ENCODE data around the gene TTC39A.
"Not testable (repeated sequence)": the region's sequence is repeated elsewhere in the genome, so short reads cannot be mapped to it uniquely, and the experiment has no call there.

TTC39A gene

GRCh38 chr1:51264451-51264850 lies 65.9 kb downstream of the TTC39A start:
- DNase-seq, result no peak

- DNase-seq, result no peak
Observed at GRCh38 chr1:51263147-51263877, 67.0 kb downstream of the TTC39A start.

- DNase-seq, result no peak
Observed at GRCh38 chr1:51255331-51255730, 75.0 kb downstream of the TTC39A start.

DNA sequence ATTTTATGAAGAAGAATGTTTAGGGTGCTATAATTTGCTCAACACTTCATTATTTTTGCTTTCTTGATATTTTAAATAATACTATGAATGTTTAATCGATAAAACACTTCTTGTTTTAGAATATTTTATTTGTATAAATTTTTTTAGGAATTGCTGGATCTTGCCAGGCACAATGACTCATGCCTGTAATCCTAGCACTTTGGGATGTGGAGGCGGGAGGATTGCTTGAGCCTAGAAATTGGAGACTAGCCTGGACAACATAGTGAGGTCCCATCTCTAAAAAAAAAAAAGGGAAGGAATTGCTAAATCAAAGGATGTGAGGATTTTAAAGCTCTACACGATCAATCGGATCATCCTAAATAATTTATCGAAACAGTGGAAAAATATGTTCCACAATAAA lies 76.7 kb downstream of the TTC39A start:
- no peak for DNase-seq

DNA sequence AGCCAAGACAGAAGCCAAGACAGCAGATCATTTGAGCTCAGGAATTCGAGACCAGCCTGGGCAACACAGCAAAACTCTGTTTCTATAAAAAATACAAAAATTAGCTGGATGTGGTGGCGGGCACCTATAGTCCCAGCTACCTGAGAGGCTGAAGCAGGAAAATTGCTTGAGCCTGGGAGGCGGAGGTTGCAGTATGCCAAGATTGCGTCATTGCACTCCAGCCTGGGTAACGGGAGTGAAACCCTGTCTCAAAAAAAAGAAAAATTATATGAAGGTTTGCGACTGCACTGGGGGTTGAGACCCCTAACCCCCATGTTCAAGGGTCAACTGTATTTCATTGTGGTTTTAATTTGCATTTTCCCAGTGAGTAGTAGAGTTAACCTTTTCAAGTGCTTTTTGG lies 78.0 kb downstream of the TTC39A start:
- DNase-seq, result no peak

DNA sequence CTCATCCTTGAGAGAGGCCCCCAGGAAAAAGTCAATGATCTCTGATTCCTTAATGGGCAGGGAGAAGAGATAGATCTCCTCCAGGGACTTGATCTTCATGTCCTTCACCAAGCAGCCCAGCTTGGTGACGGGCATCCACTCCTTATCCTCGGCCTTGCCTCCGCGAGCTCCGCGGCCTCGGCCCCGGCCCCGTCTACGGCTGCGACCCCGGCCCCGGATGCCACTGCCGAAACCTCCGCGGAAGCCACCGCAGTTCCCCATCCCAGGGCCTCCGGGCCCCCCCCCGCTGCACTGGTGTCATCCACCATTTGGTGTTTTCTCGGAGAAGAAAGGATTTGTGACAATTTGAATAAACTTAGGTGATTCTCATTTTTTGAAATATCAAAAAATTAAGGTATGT lies 79.2 kb downstream of the TTC39A start:
- DNase-seq, result not testable (repeated sequence)

DNA sequence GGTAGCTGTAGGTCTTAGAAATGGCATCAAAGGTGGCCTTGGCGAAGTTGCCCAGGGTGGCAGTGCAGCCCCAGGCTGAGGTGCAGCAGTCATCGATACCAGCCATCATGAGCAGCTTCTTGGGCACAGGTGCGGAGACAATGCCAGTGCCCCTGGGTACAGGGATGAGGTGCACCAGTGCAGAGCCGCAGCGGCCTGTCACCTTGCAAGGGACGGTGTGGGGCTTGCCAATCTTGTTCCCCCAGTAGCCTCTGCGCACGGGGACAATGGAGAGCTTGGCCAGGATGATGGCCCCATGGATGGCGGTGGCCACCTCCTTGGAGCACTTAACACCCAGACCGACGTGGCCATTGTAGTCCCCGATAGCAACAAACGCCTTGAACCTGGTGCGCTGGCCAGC lies 79.6 kb downstream of the TTC39A start:
- DNase-seq, result not testable (repeated sequence)

GRCh38 chr1:51249445-51249844 lies 80.9 kb downstream of the TTC39A start:
- no peak for DNase-seq

GRCh38 chr1:51247499-51247898 lies 82.9 kb downstream of the TTC39A start:
- DNase-seq, result no peak

DNA sequence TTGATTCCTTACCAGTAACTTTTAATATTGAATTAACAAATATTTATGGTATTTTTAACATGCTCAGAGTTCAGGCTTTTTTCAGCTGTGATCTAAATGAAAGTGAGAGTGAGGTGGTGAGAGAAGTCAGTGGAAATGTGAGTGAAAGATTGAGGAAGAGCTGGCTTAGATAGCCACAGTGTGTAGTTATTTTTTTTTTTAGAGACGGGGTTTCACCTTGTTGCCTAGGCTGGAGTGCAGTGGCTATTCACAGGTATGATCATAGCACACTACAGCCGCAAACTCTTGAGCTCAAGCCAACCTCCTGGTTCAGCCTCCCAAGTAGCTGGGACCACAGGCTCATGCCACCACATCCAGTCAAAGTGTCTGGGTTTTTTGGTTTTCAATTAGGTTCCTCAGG lies 83.3 kb downstream of the TTC39A start:
- no peak for DNase-seq

DNA sequence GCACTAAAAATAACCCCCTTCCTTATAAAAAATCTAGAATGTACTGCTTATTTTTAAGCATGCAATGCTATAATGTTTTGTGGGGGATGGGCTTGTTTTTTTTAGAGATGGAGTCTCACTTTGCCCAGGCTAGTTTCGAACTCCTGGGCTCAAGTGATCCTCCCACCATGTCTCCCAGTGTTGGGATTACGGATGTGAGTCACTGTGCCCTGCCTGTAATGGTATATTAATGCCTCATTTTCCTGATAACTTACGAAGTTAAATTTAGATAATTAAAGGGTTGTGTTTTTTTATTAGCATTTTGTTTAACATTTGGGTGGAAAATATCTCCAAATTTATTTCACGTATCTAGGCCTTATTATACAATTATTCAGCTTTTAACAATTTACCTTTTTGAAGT lies 87.8 kb downstream of the TTC39A start:
- DNase-seq, result no peak

DNA sequence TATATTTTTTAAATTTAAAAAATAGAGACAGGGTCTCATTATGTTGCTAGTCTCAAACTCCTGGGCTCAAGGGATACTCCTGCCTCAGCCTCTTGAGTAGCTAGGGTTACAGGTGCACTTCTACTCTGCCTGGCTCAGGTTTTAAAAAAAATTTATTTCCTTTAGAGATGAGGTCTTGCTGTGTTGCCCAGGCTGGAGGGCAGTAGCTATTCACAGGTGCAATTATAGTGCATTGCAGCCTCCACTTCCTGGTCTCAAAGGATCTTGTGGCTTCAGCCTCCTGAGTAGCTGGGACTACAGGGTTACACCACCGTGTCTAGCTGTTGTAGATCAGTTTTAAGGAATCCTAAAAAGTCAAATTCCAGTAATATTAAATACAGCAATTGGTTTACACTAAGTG lies 89.2 kb downstream of the TTC39A start:
- no peak for DNase-seq

DNA sequence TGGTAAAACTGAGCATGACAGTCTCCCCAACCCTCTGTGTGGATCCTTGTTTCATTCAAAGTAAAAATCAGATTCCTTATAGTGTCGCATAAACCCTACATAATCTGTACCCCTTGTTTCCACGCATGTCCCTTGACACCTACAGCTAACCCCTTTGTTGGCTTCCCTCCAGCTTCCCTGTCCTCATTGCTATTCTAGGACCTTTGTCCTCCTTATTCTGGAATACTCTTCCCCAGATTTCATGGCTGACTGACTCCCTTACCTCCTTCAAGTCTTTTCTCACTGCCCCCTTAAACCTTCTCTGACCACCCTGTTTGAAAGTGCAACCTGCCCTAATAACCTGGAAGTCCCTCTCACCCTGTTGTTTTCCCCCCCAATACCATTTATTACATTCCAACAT lies 90.3 kb downstream of the TTC39A start:
- DNase-seq, result no peak

- no peak for DNase-seq
Observed at GRCh38 chr1:51238034-51238403, 92.3 kb downstream of the TTC39A start.

- DNase-seq, result no peak
Observed at GRCh38 chr1:51237351-51238033, 92.9 kb downstream of the TTC39A start.

All from right forelimb (tissue), 1 donor.